Activated CD8-positive, alpha-beta memory T cell treated with anti-CD3 and anti-CD28 coated beads for 36 hours (primary cell): Measurements from ENCODE around the gene KLF12. TPM values are rescaled to one million over a fixed set of nuclear protein-coding genes. Genes with fewer than 3 reads are reported as not detected.

Source experiments
- CTCF ChIA-PET: fragments of 350-600 bp; sonication (Branson Sonifier 250); formaldehyde crosslinking; loops from one replicate; lab custom pipeline; 2021; ENCODE audit warnings: antibody characterized with exemption; lab: Charles Lee
- POLR2A ChIA-PET: fragments of 350-600 bp; sonication (Branson Sonifier 250); formaldehyde crosslinking; loops from one replicate; lab custom pipeline; 2021; ENCODE audit warnings: antibody characterized with exemption; lab: Charles Lee
- total RNA-seq, 2 experiments: library from RNA; stranded (reverse); gene quantifications; one replicate each; pipeline ENCODE4 v1.2.3, GENCODE V29; 2021

KLF12 gene
- total RNA-seq, 2 experiments from 2014 or later, result 21.2 to 23.0 TPM

DNA sequence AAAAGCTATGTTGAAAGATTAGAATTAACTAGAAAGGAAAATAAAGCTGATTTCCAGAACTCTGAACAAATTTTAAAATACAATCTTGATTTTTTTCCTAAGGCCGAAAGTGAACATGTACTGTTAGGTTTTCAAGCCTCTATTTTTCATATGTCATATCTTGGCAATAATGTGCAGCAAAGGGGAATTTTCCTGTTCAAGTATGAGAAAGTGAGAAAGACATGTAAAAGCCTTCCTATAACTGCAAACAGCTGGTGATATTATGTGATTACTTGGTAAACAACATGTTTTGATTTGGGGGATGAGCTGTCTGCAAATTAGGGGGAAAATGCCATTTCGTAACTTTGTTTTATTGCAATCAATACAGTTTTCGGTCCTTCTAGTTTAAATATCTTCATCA is 4.0 kb upstream of the KLF12 start:
- ChIA-PET POLR2A (no interaction called here), CTCF (no interaction called here)

DNA sequence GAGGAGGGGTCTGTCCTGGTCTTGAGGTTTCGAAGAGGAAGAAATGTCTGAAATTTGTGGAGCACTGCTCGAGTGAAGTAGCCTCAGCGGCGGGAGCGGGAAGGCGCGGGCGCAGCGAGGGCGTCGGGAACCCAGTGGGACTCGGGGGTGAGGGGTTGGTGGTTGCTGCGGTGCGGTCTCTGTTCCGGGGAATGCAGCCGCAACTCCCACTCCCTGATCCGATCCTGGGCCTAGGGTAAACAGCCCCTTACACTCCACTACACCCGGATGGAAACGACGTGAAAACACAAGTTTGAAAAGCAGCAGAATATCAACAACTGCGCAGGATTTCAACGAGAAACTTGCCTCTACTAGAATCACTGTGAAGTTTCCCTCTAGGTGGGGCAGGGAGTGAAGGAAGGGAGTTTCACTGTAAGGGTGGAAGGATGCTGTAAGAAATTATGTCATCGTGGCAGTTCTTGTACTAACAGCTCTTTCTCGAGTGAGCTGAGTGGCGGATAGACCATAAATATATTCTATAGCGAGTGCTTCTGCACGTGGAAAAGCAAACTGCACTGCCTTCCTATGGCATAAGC is 2.0 kb upstream of the KLF12 start:
- CTCF ChIA-PET, result interaction anchor here (0.6 to 1.4 kb wide), 3 partner anchors 120 to 153 kb away, joined by 3 read pairs; no protein-coding TSS in a partner anchor

DNA sequence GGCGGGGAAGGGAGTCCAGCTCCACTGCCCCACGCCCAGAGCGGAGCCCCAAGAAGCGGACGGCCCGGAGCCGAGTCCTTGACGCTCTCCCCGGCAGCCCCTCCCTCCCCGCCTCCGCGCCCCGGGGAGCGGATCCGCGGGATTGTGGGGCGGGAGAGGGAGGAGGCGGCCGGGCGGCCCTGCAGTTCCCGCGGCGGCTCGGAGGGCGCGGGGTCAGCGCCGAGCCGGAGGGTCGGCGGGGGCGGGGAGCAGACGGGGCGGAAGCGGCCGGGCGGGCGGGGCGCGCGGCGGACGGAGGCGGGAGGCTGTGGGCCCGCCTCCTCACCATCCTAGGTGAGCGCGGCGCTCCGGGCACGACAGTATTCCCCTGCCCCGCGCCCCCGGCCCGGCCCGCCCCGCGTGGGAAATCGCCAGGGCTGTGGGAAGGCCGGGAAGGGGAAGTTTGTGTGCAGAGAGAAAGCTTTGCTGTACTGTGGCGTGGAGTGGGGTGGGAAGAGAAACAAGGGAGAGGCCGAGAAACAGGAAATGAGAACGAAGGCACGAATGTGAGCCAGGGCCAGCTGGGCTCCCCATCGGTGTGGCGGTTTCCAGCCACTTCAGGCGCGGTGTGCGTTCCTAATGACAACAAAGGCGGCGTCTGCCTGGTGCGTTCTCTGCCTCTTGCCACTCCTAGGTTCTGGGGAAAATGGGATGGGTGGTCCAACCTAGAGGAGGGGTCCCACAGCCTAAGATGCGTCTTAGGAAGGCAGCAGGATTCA is 1.3 kb upstream of the KLF12 start:
- CTCF ChIA-PET, result interaction anchor here (0.6 to 1.4 kb wide), 2 partner anchors 121 to 154 kb away, joined by 3 read pairs; no protein-coding TSS in a partner anchor

More for the DNA sequence above, 2.0 kb upstream of the KLF12 start:
- POLR2A ChIA-PET, result interaction anchor here (0.6 to 4.1 kb wide), 4 partner anchors 74 to 191 kb away, joined by 3 to 23 read pairs (median 4); no protein-coding TSS in a partner anchor

DNA sequence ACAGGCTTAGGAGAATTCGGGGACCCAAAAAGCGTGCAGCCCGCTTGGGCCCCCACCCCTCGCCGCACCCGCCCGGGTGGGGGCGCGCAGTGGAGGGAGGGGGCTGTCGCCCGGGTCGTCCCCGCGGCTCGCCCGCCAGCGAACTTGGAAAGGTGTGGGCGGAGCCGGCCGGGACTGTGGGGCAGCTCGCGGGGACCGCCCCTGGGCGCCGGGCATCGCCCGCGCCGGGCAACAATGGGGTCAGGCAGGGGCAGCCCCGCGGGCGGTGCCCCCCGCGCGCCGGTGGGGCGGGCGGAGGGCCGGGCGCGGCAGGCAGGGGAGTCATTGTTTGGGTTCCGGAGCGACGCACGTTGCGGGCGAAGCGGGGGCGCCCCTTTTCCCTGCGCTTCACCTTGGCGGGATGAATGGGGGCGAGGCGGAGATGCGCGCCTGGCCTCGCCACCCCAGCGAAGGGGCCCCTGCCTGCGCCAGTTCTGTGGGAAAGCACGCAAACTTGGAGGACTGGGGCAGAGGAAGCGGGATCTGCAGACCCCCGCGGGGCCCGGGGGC is 647 bp upstream of the KLF12 start:
- CTCF ChIA-PET, result interaction anchor here (1.4 to 2.4 kb wide), 2 partner anchors 152 to 154 kb away, joined by 3 to 8 read pairs; no protein-coding TSS in a partner anchor
- POLR2A ChIA-PET, result interaction anchor here (1.0 to 4.1 kb wide), 5 partner anchors 72 to 367 kb away, joined by 3 to 23 read pairs (median 5); no protein-coding TSS in a partner anchor

More for the DNA sequence above, 1.3 kb upstream of the KLF12 start:
- POLR2A ChIA-PET, result interaction anchor here (0.6 to 4.1 kb wide), 4 partner anchors 72 to 192 kb away, joined by 4 to 23 read pairs (median 6); no protein-coding TSS in a partner anchor

DNA sequence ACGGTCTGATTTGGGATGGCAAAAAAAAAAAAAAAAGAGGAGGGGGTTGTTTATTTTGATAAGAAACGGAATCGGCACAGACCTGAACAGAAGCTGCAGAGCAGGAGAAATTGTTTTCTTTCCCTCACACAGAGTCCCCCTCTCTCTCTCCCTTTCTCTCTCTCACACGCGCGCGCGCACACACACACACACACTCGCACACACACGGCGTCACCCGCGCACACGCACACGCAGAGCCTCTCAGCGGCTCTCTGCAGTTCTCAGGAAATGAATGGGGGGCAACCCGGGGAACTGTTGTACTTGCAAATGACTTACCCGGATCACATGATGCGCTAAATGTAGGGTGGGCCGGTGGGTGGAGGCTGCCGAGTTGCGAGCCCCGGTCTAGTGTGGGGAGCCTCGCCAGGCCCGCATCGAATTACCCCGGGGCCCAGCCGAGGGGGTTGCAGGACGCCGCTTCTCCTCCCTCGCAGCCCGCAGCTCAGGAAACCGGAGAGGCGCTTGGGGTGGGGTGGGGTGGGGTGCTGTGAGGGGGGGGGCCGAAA is 475 bp downstream of the KLF12 start:
- ChIA-PET POLR2A (interaction anchor here (0.5 to 4.1 kb wide), 7 partner anchors 71 to 1269 kb away, joined by 3 to 23 read pairs (median 3); no protein-coding TSS in a partner anchor), CTCF (interaction anchor here (2.4 kb wide), 1 partner anchor 154 kb away, joined by 8 read pairs; no protein-coding TSS in a partner anchor)

DNA sequence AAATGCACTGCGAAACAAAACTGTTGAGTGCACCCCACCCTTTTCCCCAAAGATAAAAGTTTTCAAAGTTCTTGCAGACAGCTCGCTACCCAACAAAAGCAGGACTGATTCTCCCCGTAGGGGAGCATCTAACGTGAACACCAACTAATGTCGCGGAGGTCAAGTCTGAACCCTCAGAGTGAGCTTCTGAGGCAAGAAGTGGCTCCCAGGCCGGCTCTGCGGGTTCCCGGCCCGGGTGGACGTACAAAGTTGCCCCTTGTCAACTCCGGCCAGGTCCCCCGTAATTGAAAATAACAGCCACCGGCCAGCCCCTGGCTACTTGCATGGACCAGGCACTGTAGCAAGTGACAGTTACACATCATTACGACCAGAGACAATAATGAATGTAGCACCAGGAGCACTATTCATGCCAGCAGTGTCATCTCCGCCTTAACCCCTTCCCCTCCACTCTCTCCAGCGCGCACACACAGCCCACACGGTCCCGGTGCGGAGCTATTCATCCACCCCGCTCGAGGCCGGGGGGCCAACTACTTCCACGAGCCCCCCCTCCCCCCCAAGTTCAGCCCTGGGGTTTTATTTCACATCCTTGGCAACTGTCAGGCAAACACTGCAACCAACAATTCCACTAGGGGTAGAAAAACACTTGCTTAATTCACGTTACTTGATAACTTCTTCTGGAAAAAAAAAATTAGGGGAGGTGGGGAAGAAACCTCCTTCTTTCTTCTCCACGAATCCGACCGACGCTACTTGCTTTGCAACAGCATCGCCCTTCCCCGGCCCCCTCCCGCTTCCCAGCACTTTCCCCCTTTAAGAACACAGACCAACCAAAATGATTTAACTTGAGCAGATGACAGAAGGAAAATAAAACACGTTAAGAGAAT is 1.2 kb downstream of the KLF12 start:
- POLR2A ChIA-PET, result interaction anchor here (0.5 to 4.1 kb wide), 8 partner anchors 53 to 1017 kb away, joined by 3 to 23 read pairs (median 4); no protein-coding TSS in a partner anchor
- CTCF ChIA-PET, result interaction anchor here (2.4 kb wide), 1 partner anchor 154 kb away, joined by 8 read pairs; no protein-coding TSS in a partner anchor

DNA sequence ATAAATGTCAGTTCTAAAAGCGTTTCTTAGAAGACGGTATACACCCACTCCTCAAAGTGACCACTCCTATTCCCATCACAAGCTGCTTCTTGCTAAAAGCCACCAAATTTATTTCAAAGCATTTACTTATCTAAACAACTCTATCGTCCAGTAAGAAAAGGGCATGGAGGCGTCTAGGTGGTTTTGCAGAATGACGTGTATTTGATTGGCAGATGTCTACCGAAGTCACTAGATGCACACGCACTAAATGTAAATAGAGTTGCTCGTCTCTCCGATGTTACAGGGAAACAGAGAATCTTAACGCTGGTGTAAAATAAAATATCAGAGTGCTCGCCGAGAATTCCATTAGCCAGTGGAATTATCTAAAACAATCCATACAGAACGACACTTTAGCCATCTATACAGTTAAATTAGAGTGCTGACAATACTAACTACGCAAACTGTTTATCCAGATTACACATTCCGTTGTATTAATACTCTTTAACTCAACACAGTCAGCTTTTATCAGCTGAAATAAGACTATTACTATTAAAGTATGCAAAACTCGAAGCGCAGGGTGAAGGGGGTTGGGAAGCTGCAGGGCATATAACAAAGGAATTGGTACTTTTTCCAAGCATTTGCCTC is 1.9 kb downstream of the KLF12 start:
- ChIA-PET POLR2A (interaction anchor here (0.6 to 1.7 kb wide), 3 partner anchors 52 to 147 kb away, joined by 3 to 8 read pairs (median 4); no protein-coding TSS in a partner anchor), CTCF (interaction anchor here (2.4 kb wide), 1 partner anchor 155 kb away, joined by 8 read pairs; no protein-coding TSS in a partner anchor)

DNA sequence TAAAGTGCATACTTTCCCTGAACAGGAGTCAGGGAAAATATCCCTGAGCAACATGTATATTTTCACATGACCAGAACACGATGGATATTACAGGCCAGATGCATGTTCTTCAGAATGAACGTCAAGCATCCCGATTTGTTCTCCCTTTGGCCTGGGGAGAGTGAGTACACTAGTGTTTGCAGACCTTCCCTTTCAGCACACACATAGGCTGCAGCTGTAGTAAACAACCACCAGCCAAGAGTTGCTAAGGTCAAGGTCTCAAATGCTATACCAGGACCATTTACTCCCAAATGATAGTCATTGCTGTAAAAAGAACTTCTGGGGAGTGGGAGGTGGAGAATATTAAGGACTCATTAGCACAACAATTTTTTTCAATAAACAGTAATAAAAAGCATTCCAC is 3.0 kb downstream of the KLF12 start:
- CTCF ChIA-PET, result no interaction called here
- POLR2A ChIA-PET, result interaction anchor here (0.6 to 1.7 kb wide), 4 partner anchors 68 to 1182 kb away, joined by 3 to 8 read pairs (median 5); no protein-coding TSS in a partner anchor

DNA sequence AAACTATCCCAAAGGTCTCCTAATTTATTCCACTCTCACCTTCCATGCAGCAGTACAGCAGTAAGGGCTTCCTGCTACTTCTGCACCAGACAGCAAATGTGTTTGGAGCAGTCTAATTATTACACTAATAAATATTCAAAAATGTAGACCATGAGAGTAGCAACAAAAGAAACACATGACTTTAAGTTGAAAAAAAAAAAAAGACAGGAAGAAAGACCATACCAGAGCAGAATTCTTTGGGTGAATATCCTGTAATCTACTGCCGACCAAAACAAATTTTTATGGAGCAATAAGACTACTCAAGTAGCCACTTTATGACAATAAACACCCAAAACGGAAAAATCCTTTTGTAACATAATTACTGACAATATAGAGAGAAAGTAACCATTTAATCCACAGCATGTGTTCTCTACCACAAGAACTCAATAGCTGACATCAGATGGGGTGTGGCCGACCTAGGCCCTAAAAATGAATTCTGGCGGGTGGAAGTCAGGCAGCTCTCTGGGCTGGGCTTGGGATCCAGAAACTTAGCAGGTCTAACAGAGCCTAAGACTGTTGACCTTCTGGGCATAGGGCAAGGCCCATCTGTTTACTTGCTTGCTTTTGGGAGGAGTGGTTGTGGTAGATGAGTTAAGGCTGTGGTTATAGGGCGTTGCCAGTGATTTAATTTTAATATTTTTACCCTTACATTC is 4.6 kb downstream of the KLF12 start:
- POLR2A ChIA-PET, result no interaction called here

DNA sequence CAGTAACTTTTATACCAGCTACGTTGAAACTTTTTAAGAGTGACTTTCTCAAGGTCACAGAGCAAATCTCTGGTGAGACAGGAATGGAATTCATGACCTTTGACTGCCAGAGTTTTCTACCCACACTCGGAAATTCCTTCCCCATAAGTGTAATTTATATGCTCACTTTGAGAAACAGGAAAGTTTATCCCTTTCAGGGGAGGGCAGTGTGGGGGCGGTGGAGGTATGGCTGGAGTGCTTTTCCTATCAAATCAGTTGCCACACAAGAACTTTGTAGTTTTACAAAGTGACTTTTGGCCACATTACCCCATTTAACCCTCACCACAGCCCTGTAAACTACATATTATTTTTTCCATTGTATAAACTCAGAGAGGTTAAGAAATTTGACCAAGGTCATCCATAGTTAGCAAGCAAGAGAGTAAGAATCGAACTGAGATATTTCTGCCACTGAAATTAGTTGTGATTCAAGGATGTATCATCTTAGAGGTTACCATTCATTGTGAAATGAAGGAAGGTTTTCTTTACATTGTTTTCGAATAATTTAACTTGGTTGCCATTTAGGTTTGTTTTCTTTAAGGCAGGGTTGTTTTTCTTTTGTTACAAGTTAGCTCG is 5.9 kb downstream of the KLF12 start:
- ChIA-PET POLR2A (no interaction called here), CTCF (interaction anchor here (0.8 to 1.1 kb wide), 2 partner anchors 32 to 159 kb away, joined by 3 read pairs; no protein-coding TSS in a partner anchor)

More for the DNA sequence above, 4.6 kb downstream of the KLF12 start:
- CTCF ChIA-PET, result interaction anchor here (1.5 kb wide), 1 partner anchor 157 kb away, joined by 6 read pairs; no protein-coding TSS in a partner anchor

DNA sequence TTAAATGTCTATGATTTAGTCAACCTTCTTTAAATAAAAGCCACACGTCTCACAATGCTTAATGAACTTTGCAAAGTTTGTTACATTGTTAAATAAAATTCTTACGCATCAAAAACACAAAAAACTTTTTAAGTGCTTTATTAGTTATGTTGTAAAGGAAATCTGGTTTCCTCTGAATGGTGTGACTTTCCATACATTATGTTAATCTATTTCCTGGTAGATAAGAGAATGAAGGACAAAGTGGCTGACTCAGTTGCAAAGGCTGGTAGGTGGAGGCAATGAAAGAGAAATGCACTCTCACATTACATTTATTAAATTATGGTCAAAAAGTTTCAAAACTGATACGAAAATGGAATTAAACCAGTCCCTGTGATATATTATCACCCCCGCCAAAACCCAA is 15.9 kb downstream of the KLF12 start:
- CTCF ChIA-PET, result no interaction called here
- POLR2A ChIA-PET, result no interaction called here

DNA sequence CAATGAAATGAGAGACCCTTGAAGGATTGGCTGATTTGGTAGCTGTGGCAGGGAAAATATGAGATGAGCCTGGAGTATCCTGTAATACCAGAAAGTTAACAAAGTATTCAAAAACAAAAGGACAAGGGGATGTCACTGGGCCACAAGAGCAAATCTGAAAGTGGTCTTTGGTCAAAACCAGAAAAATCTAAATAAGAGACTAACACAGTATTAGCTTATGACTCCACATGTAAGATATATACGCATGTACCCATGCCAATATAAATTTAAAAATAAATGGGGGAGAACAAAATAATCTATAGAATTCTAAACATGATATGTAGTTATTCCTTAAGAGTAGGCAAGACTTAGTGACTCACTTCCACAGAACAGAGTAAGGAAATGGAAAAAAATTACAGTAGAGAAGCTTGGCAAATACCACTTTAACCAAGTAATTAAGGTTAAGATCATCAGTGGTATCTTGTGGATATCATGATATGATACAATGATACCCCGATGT is 16.9 kb downstream of the KLF12 start:
- ChIA-PET POLR2A (no interaction called here), CTCF (no interaction called here)

DNA sequence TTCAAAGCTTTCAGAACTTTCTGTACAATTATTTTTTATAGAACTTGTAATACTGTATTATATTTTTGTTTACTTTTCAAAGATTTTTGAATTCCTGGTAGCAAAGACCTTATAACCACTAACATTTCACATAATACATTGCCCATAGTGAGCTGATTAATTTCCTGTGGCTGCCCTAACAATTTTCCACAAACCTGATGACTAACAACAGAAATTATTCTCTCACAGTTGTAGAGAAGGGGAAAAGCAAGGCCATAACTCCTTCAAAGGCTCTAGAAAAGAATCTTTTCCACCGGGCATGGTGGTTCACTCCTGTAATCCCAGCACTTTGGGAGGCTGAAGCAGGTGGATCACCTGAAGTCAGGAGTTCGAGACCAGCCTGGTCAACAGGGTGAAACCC is 19.1 kb downstream of the KLF12 start:
- POLR2A ChIA-PET, result no interaction called here
- CTCF ChIA-PET, result interaction anchor here (0.7 kb wide), 1 partner anchor 200 kb away, joined by 3 read pairs; no protein-coding TSS in a partner anchor

DNA sequence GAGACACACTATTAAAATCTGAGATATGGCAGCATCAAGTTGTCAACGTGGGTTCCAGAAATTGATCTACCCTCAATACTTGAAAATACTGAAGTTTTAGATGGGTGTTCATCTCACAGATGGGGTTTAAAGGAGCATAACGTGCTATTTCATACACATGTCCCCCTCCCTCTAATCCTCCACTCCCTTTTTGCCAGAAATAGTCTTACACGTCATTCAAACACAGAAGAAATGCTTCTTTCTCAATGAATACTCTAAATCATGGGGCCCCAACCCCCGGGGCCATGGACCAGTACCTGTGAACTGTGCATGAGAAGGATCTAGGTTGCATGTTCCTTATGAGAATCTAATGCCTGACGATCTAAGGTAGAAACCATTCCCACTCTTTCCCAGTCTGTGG is 19.6 kb downstream of the KLF12 start:
- ChIA-PET CTCF (no interaction called here), POLR2A (no interaction called here)

DNA sequence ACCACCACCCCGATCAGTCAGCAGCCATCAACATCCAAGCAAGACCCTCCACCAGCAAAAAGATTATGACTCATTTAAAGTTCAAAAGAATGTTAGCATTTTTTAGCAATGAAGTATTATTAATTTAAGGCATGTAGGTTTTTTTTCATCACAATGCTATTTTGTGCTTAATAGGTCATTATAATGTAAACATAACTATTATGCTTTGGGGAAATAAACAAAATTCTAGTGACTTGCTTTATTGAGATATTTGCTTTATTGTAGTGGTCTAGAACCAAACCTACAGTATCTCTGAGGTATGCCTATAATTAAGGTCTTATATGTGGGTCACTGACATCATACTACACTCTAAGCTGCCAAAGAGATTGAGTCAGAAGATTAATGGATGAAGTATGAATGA is 20.0 kb downstream of the KLF12 start:
- POLR2A ChIA-PET, result no interaction called here
- CTCF ChIA-PET, result no interaction called here
